ENCODE results near the gene CCDC50. TPM values are rescaled to one million over a fixed set of nuclear protein-coding genes. Genes with fewer than 3 reads are reported as not detected.

The CCDC50 gene
- total RNA-seq, 2 experiments from 2014 or later: 31.4 to 43.9 TPM

GRCh38 chr3:191302451-191302850 lies 26.7 kb upstream of the CCDC50 start:
- Histone ChIP-seq H3K36me3 (ENCODE audit: insufficient read depth, low read length) (peaks cover 7% of the 10 kb centered on the region; the same call in 1 of the 2 replicates), H3K79me2 (ENCODE audit: insufficient read depth, low read depth, low read length) (no peaks in the 10 kb centered on the region), H3K4me1 (ENCODE audit: insufficient read depth, low read length, poor library complexity, severe bottlenecking) (peaks cover 50% of the 10 kb centered on the region), H3K27ac (ENCODE audit: low read depth, low read length, poor library complexity, severe bottlenecking) (no peak overlapping the region), H2AFZ (ENCODE audit: low read length) (peak overlapping the region; percentile 85), H4K20me1 (ENCODE audit: insufficient read depth, low read length) (no peaks in the 10 kb centered on the region), H3K4me3 (ENCODE audit: low read depth, low read length, poor library complexity, severe bottlenecking) (no peak overlapping the region), H3K4me2 (ENCODE audit: low read length) (no peak overlapping the region), H3K9me2 (ENCODE audit: insufficient read depth, low read length) (no peaks in the 10 kb centered on the region), H3K9me3 (ENCODE audit: low read length) (peaks cover 6% of the 10 kb centered on the region; the same call in 1 of the 2 replicates)
- BruUV-seq (replicated peaks): no TSS peak
- ChIA-PET CTCF (ENCODE audit: unreplicated experiment) (no interaction called here), POLR2A (interaction anchor here (1.5 kb wide), 1 partner anchor 14 kb away, joined by 5 read pairs; no protein-coding TSS in a partner anchor)
- TF ChIP-seq CTCF (conservative IDR thresholded peaks at IDR 0.05; ENCODE audit: low read length) (no peak), EZH2phosphoT487 (IDR thresholded peaks at IDR 0.05; ENCODE audit: borderline replicate concordance, low read depth, low read length) (no peak)
- no peak for DNase-seq (ENCODE audit: low spot score)
- intact Hi-C loops (cut with micrococcal nuclease; ENCODE audit: unreplicated experiment): no loop called here

- intact Hi-C loops (cut with micrococcal nuclease; ENCODE audit: unreplicated experiment): no loop called here
- Histone ChIP-seq H3K9me3 (ENCODE audit: low read length) (peaks cover 6% of the 10 kb centered on the region; the same call in 1 of the 2 replicates), H3K9me2 (ENCODE audit: insufficient read depth, low read length) (no peaks in the 10 kb centered on the region), H3K4me2 (ENCODE audit: low read length) (no peak overlapping the region), H3K36me3 (ENCODE audit: insufficient read depth, low read length) (peaks cover 7% of the 10 kb centered on the region; the same call in 1 of the 2 replicates), H3K4me1 (ENCODE audit: insufficient read depth, low read length, poor library complexity, severe bottlenecking) (peaks cover 39% of the 10 kb centered on the region), H3K4me3 (ENCODE audit: low read depth, low read length, poor library complexity, severe bottlenecking) (no peak overlapping the region), H3K27ac (ENCODE audit: low read depth, low read length, poor library complexity, severe bottlenecking) (no peak overlapping the region), H2AFZ (ENCODE audit: low read length) (peak overlapping the region; percentile 85; the same call in 1 of the 2 replicates), H4K20me1 (ENCODE audit: insufficient read depth, low read length) (no peaks in the 10 kb centered on the region), H3K79me2 (ENCODE audit: insufficient read depth, low read depth, low read length) (no peaks in the 10 kb centered on the region)
- POLR2A ChIA-PET: interaction anchor here (2.0 kb wide), 1 partner anchor 15 kb away, joined by 5 read pairs; no protein-coding TSS in a partner anchor
- BruUV-seq (replicated peaks): no TSS peak
- TF ChIP-seq CTCF (conservative IDR thresholded peaks at IDR 0.05; ENCODE audit: low read length) (no peak), EZH2phosphoT487 (IDR thresholded peaks at IDR 0.05; ENCODE audit: borderline replicate concordance, low read depth, low read length) (no peak)
- CTCF ChIA-PET (ENCODE audit: unreplicated experiment): no interaction called here
- DNase-seq (ENCODE audit: low spot score): no peak
These were observed 25.6 kb upstream of the CCDC50 start for GRCh38 chr3:191303596-191303995.

- Histone ChIP-seq H3K36me3 (ENCODE audit: insufficient read depth, low read length) (no peaks in the 10 kb centered on the region), H3K79me2 (ENCODE audit: insufficient read depth, low read depth, low read length) (no peaks in the 10 kb centered on the region), H3K9me2 (ENCODE audit: insufficient read depth, low read length) (no peaks in the 10 kb centered on the region), H3K4me3 (ENCODE audit: low read depth, low read length, poor library complexity, severe bottlenecking) (no peak overlapping the region), H4K20me1 (ENCODE audit: insufficient read depth, low read length) (no peaks in the 10 kb centered on the region), H3K27ac (ENCODE audit: low read depth, low read length, poor library complexity, severe bottlenecking) (no peak overlapping the region), H2AFZ (ENCODE audit: low read length) (no peak overlapping the region), H3K4me2 (ENCODE audit: low read length) (no peak overlapping the region), H3K4me1 (ENCODE audit: insufficient read depth, low read length, poor library complexity, severe bottlenecking) (peaks cover 13% of the 10 kb centered on the region), H3K9me3 (ENCODE audit: low read length) (no peaks in the 10 kb centered on the region)
- ChIA-PET POLR2A (no interaction called here), CTCF (ENCODE audit: unreplicated experiment) (no interaction called here)
- no peak for TF ChIP-seq EZH2phosphoT487 (IDR thresholded peaks at IDR 0.05; ENCODE audit: borderline replicate concordance, low read depth, low read length)
- TF ChIP-seq CTCF (conservative IDR thresholded peaks at IDR 0.05; ENCODE audit: low read length): no peak
- BruUV-seq (replicated peaks): no TSS peak
- no peak for DNase-seq (ENCODE audit: low spot score)
- intact Hi-C loops (cut with micrococcal nuclease; ENCODE audit: unreplicated experiment): no loop called here
These were observed 22.8 kb upstream of the CCDC50 start for GRCh38 chr3:191306428-191306827.
